HG03159 (cell line): ENCODE results near the gene AATF.

Source experiments
- ATAC-seq: cut with Tn5 transposase; IDR thresholded peaks from one replicate; pipeline ENCODE4 v1.9.1; 2021; ENCODE audit warnings: mild to moderate bottlenecking, moderate library complexity; ENCODE audit not compliant: unreplicated experiment

The AATF gene

GRCh38 chr17:36930583-36930900 is 18.2 kb upstream of the AATF start:
- ATAC-seq: no peak

- no peak for ATAC-seq
Measured at GRCh38 chr17:36931096-36931696, 17.6 kb upstream of the AATF start.

GRCh38 chr17:36931697-36932382 is 16.9 kb upstream of the AATF start:
- ATAC-seq: no peak

GRCh38 chr17:36932383-36932693 is 16.4 kb upstream of the AATF start:
- ATAC-seq: no peak

GRCh38 chr17:36932694-36933511 is 15.9 kb upstream of the AATF start:
- no peak for ATAC-seq

GRCh38 chr17:36933512-36934143 is 15.1 kb upstream of the AATF start:
- ATAC-seq: no peak

- no peak for ATAC-seq
Measured at GRCh38 chr17:36934144-36934691, 14.5 kb upstream of the AATF start.

GRCh38 chr17:36934692-36935630 is 13.8 kb upstream of the AATF start:
- no peak for ATAC-seq

GRCh38 chr17:36935671-36936454 is 12.9 kb upstream of the AATF start:
- ATAC-seq: no peak

- no peak for ATAC-seq
Measured at GRCh38 chr17:36936455-36937000, 12.2 kb upstream of the AATF start.

GRCh38 chr17:36937001-36937958 is 11.5 kb upstream of the AATF start, which contains the start of gene LHX1:
TSS of gene LHX1 (plus strand) at chr17:36937475. CDS start at chr17:36938198, 723 bp downstream.
- no peak for ATAC-seq

GRCh38 chr17:36937959-36938565 is 10.7 kb upstream of the AATF start:
- ATAC-seq: no peak

GRCh38 chr17:36938566-36939051 is 10.1 kb upstream of the AATF start:
- no peak for ATAC-seq

- no peak for ATAC-seq
Measured at GRCh38 chr17:36939052-36939801, 9.5 kb upstream of the AATF start.

- ATAC-seq: no peak
Measured at GRCh38 chr17:36939802-36940312, 8.9 kb upstream of the AATF start.
